HFFc6 (cell line): Measurements from ENCODE around the gene AP2B1. TPM values are rescaled to one million over a fixed set of nuclear protein-coding genes. Genes with fewer than 3 reads are reported as not detected.

Experiments
- DNase-seq: peaks from one replicate; pipeline ENCODE4 v3.0.0-alpha.2; 2018
- H3K27ac Mint-ChIP-seq: 2 replicates; pipeline ENCODE4 v1.8.0; 2020; ENCODE audit warnings: mild to moderate bottlenecking, mixed read lengths
- H3K27me3 Mint-ChIP-seq: 2 replicates; pipeline ENCODE4 v1.8.0; 2021; ENCODE audit warnings: mild to moderate bottlenecking, moderate library complexity, mixed read lengths; ENCODE audit not compliant: insufficient read depth
- H3K36me3 Mint-ChIP-seq: 2 replicates; pipeline ENCODE4 v1.8.0; 2021; ENCODE audit warnings: low read depth, mixed read lengths
- H3K4me1 Mint-ChIP-seq: 2 replicates; pipeline ENCODE4 v1.8.0; 2020; ENCODE audit warnings: low read depth, mixed read lengths
- H3K4me3 Mint-ChIP-seq: 2 replicates; pipeline ENCODE4 v1.8.0; 2020; ENCODE audit warnings: mild to moderate bottlenecking, moderate library complexity, mixed read lengths
- H3K9me3 Mint-ChIP-seq: 2 replicates; pipeline ENCODE4 v1.8.0; 2020; ENCODE audit warnings: mild to moderate bottlenecking, mixed read lengths
- total RNA-seq, 6 experiments: library from RNA; stranded (reverse); fragmentation: NEBNext Ultra II Directional; extraction: Animal tissue kit (Norgen Biotek cat#: 25700); gene quantifications; 2 replicates in 1 of 6; 3 replicates in 5 of 6; pipeline ENCODE4 v1.2.3, GENCODE V29; 2021
- TF ChIP-seq, protein P1 (sequence below): fragments of 200-600 bp; sonication (generic); IDR thresholded peaks from 2 replicates; pipeline ENCODE4 v1.5.0; 2021; ENCODE audit warnings: antibody characterized with exemption, mild to moderate bottlenecking

Gene AP2B1
- total RNA-seq, 6 experiments from 2014 or later: 168 to 196 (median 182) TPM

- TF ChIP-seq, protein P1, sequence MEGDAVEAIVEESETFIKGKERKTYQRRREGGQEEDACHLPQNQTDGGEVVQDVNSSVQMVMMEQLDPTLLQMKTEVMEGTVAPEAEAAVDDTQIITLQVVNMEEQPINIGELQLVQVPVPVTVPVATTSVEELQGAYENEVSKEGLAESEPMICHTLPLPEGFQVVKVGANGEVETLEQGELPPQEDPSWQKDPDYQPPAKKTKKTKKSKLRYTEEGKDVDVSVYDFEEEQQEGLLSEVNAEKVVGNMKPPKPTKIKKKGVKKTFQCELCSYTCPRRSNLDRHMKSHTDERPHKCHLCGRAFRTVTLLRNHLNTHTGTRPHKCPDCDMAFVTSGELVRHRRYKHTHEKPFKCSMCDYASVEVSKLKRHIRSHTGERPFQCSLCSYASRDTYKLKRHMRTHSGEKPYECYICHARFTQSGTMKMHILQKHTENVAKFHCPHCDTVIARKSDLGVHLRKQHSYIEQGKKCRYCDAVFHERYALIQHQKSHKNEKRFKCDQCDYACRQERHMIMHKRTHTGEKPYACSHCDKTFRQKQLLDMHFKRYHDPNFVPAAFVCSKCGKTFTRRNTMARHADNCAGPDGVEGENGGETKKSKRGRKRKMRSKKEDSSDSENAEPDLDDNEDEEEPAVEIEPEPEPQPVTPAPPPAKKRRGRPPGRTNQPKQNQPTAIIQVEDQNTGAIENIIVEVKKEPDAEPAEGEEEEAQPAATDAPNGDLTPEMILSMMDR: no peak
- peaks cover 1% of the 10 kb centered on the region for H3K4me1 Mint-ChIP-seq
- no peak overlapping the region for H3K4me3 Mint-ChIP-seq
- H3K36me3 Mint-ChIP-seq: no peaks in the 10 kb centered on the region
- no peak overlapping the region for H3K27ac Mint-ChIP-seq
- no peak for DNase-seq
- no peaks in the 10 kb centered on the region for H3K9me3 Mint-ChIP-seq
- H3K27me3 Mint-ChIP-seq: peaks cover 17% of the 10 kb centered on the region
These were observed 149.1 kb downstream of the AP2B1 start for GRCh38 chr17:35736236-35736635.

- no peak overlapping the region for H3K4me3 Mint-ChIP-seq
- TF ChIP-seq, protein P1: no peak
- H3K4me1 Mint-ChIP-seq: no peaks in the 10 kb centered on the region
- H3K9me3 Mint-ChIP-seq: no peaks in the 10 kb centered on the region
- peaks cover 29% of the 10 kb centered on the region for H3K27me3 Mint-ChIP-seq
- H3K27ac Mint-ChIP-seq: no peak overlapping the region
- no peak for DNase-seq
- H3K36me3 Mint-ChIP-seq: peaks cover 1% of the 10 kb centered on the region; the same call in 1 of the 2 replicates
These were observed 151.5 kb downstream of the AP2B1 start for GRCh38 chr17:35738519-35739133.

DNA sequence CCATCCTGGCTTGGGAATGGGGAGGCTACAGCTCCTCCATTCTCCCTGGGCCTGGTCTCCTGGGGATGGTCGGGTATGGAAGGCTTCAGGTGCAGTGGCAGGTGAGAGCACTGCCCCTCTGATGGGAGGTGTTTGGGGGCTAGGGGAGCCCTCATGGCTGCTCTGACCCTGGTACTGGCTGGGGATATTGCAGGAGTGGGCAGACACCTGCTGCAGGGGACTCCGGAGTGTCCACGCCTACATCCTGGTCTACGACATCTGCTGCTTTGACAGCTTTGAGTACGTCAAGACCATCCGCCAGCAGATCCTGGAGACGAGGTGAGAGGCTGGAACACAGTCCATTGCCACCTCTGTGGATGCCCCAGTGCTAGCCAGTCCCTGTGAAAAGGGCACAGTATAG, 153.1 kb downstream of the AP2B1 start:
- Mint-ChIP-seq H3K4me3 (no peak overlapping the region), H3K4me1 (no peaks in the 10 kb centered on the region), H3K9me3 (no peaks in the 10 kb centered on the region), H3K27ac (no peak overlapping the region), H3K36me3 (peaks cover 4% of the 10 kb centered on the region; the same call in 1 of the 2 replicates), H3K27me3 (peaks cover 35% of the 10 kb centered on the region)
- DNase-seq: no peak
- TF ChIP-seq, protein P1: no peak

DNA sequence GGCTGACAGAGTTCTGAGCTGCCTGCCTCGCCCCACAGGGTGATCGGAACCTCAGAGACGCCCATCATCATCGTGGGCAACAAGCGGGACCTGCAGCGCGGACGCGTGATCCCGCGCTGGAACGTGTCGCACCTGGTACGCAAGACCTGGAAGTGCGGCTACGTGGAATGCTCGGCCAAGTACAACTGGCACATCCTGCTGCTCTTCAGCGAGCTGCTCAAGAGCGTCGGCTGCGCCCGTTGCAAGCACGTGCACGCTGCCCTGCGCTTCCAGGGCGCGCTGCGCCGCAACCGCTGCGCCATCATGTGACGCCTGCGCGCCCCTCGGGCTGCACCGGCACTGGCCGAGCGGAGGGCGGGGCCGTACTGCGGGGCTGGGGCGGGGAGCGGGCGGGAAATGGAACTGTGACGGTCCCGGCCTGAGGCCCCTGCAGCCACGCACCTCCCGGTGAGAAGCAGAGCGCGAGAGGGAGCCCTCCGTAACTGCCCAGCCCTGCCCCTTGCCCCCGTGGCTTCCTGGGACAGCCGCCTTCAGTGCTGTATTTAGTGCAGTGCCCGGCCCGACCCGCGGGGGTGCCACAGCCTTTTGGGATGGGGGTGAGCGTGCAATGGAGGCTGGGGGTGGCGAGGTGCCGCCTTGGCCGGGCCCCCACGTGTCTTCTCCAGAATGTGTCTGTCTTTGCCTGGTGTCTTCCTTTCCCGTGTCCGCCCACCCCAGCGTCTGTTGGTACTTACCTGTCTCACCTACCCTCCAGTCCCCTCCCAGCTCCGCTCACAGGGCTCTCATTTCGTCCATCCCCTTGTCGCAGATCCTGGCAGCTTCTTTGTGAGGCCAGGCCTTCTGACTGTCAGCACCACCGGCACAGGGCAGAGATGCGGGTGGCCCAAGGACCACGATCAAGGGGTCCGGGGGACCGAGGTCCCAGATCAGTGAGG, 154.1 kb downstream of the AP2B1 start:
- no peak overlapping the region for H3K4me3 Mint-ChIP-seq
- H3K27me3 Mint-ChIP-seq: peaks cover 43% of the 10 kb centered on the region
- H3K4me1 Mint-ChIP-seq: no peaks in the 10 kb centered on the region
- TF ChIP-seq, protein P1: no peak
- H3K27ac Mint-ChIP-seq: no peak overlapping the region
- no peaks in the 10 kb centered on the region for H3K9me3 Mint-ChIP-seq
- peaks cover 4% of the 10 kb centered on the region; the same call in 1 of the 2 replicates for H3K36me3 Mint-ChIP-seq
- DNase-seq: no peak

- Mint-ChIP-seq H3K4me3 (no peak overlapping the region), H3K9me3 (no peaks in the 10 kb centered on the region), H3K27ac (no peak overlapping the region), H3K4me1 (no peaks in the 10 kb centered on the region), H3K36me3 (peaks cover 4% of the 10 kb centered on the region; the same call in 1 of the 2 replicates), H3K27me3 (peaks cover 47% of the 10 kb centered on the region)
- DNase-seq: no peak
- TF ChIP-seq, protein P1: no peak
These were observed 155.4 kb downstream of the AP2B1 start for GRCh38 chr17:35742496-35742895.
